Measurements from ENCODE around the gene MTHFD2L. TPM values are rescaled to one million over a fixed set of nuclear protein-coding genes. Genes with fewer than 3 reads are reported as not detected.

Gene MTHFD2L
- total and polyA plus RNA-seq, 9 of the 15 experiments (the other 6 are each of a cell fraction or from before 2014, with no cell fraction given), result 10.0 to 39.0 (median 26.0) TPM

- TF ChIP-seq ETV1 (tag; conservative IDR thresholded peaks at IDR 0.05; ENCODE audit: low read depth) (peak; percentile 57), HDAC2 (IDR thresholded peaks at IDR 0.05) (0 out of 2 replicates have a peak, but pooled peaks have one; percentile 35), DIDO1 (tag; IDR thresholded peaks at IDR 0.05; ENCODE audit: low read depth) (no peak), CREM (IDR thresholded peaks at IDR 0.05; ENCODE audit: low read depth) (no peak; the same call in 1 of the 2 replicates), ETS2 (tag; IDR thresholded peaks at IDR 0.05; ENCODE audit: borderline replicate concordance, poor library complexity, severe bottlenecking) (no peak), L3MBTL2 (IDR thresholded peaks at IDR 0.05) (peak; percentile 30; the same call in 1 of the 2 replicates), MEF2A (IDR thresholded peaks at IDR 0.05; ENCODE audit: control insufficient read depth, low read depth, low read length) (no peak), ZNF277 (CRISPR knock-in tag; IDR thresholded peaks at IDR 0.05; ENCODE audit: borderline replicate concordance) (no peak), FOSL1 (tag; conservative IDR thresholded peaks at IDR 0.05) (no peak; the same call in 1 of the 2 replicates), ZNF583 (CRISPR knock-in tag; IDR thresholded peaks at IDR 0.05) (no peak), ZNF263 (CRISPR knock-in tag; IDR thresholded peaks at IDR 0.05; ENCODE audit: borderline replicate concordance) (no peak), CBFA2T2 (conservative IDR thresholded peaks at IDR 0.05) (no peak; the same call in 1 of the 2 replicates), ARNT (IDR thresholded peaks at IDR 0.05) (0 out of 4 replicates have a peak, but pooled peaks of 1 of the 2 experiments have one; percentile 47), PHB (CRISPR knock-in tag; IDR thresholded peaks at IDR 0.05) (no peak), PPARD (CRISPR knock-in tag; IDR thresholded peaks at IDR 0.05) (no peak), BCOR (IDR thresholded peaks at IDR 0.05) (peak; percentile 50; the same call in 1 of the 2 replicates), CCAR2 (IDR thresholded peaks at IDR 0.05; ENCODE audit: low read depth, low read length) (no peak), ZMIZ1 (IDR thresholded peaks at IDR 0.05; ENCODE audit: low read depth in 2 of 2, low read length in 2 of 2) (no peak), NEUROD1 (IDR thresholded peaks at IDR 0.05; ENCODE audit: borderline replicate concordance, low read depth, low read length, partially characterized antibody) (no peak), CHD2 (IDR thresholded peaks at IDR 0.05; ENCODE audit: low read depth, low read length) (no peak), PRPF4 (IDR thresholded peaks at IDR 0.05; ENCODE audit: insufficient read depth, low read depth, low read length, poor library complexity, severe bottlenecking) (no peak), KAT7 (CRISPR knock-in tag; IDR thresholded peaks at IDR 0.05; ENCODE audit: borderline replicate concordance) (no peak)
Observed at GRCh38 chr4:74330295-74330750, 172.4 kb downstream of the MTHFD2L start (continued).

Data from K562 (cell line).